DND-41 (cell line): Measurements from ENCODE around the gene ARL4D.

Experiments
- CTCF ChIP-seq: IDR thresholded peaks from 2 replicates; pipeline ENCODE4 v1.5.1; 2012; ENCODE audit warnings: borderline replicate concordance, low read length, moderate library complexity, mild to moderate bottlenecking; ENCODE audit not compliant: poor library complexity, severe bottlenecking; ENCODE audit errors: extremely low read depth
- EZH2 ChIP-seq: IDR thresholded peaks from 3 replicates; pipeline ENCODE4 v1.6.1; 2012; ENCODE audit warnings: borderline replicate concordance, low read depth, mild to moderate bottlenecking, moderate library complexity, low read length, inconsistent platforms; ENCODE audit not compliant: severe bottlenecking

GRCh38 chr17:43392397-43392796, 6.4 kb upstream of the ARL4D start:
- no peak for TF ChIP-seq CTCF
- TF ChIP-seq EZH2 = no peak
